A549 treated with Hydrocortisone at 1 μM for 4 hours (cell line): Measurements from ENCODE around the gene COX7B. TPM values are rescaled to one million over a fixed set of nuclear protein-coding genes. Genes with fewer than 3 reads are reported as not detected.

Experiments
- total RNA-seq: library from RNA; stranded (reverse); fragments of 200-300 nt; extraction: Qiagen RNA extraction; gene quantifications from 5 replicates; pipeline ENCODE4 v1.2.3, GENCODE V29; 2022

Gene COX7B
- total RNA-seq, result 553 to 616 TPM (median 586 TPM) in 5 replicates

GRCh38 chrX:77899081-77899828, at the start of gene COX7B:
TSS of gene COX7B (plus strand) at chrX:77899468. CDS start at chrX:77899554, 86 bp downstream.

GRCh38 chrX:77894921-77895886, 4.1 kb upstream of the COX7B start, which contains the start of gene MAGT1:
TSS of gene MAGT1 (minus strand) at chrX:77895435. CDS start at chrX:77895410, 25 bp downstream.

GRCh38 chrX:77910108-77910840, 11.0 kb downstream of the COX7B start, which contains the start of gene ATP7A:
TSS of gene ATP7A (plus strand) at chrX:77910693. CDS start at chrX:77971642, 60,949 bp downstream.

Other genes with a start within 250 kb of the COX7B start
- 11.2 to 26.0 TPM (median 18.0 TPM) in 5 replicates for gene ATRX, start 113.3 kb upstream of the COX7B start, total RNA-seq
- gene MAGT1, start 4.0 kb upstream of the COX7B start, total RNA-seq, result 33.1 to 54.6 TPM (median 40.7 TPM) in 5 replicates
- 2.6 to 4.7 TPM (median 3.5 TPM) in 5 replicates for gene ATP7A, start 11.2 kb downstream of the COX7B start, total RNA-seq
- 0.17 to 0.37 TPM (median 0.22 TPM) in 4 of 5 replicates, not detected in the other for gene PGAM4, start 70.2 kb downstream of the COX7B start, total RNA-seq
- 581 to 636 TPM (median 607 TPM) in 5 replicates for gene PGK1, start 204.8 kb downstream of the COX7B start, total RNA-seq
- 10.3 to 15.0 TPM (median 11.8 TPM) in 5 replicates for gene TAF9B, start 240.2 kb downstream of the COX7B start, total RNA-seq